NB4 (cell line): Measurements from ENCODE around the gene RBM38.

Experiments used
- DNase-seq: peaks from one replicate; pipeline ENCODE4 v3.0.0; 2010; ENCODE audit warnings: low read depth
- H3K4me3 ChIP-seq: one replicate; pipeline ENCODE4 v1.5.1; 2011; ENCODE audit warnings: mild to moderate bottlenecking, low read depth, low read length, moderate library complexity
- CTCF ChIP-seq: IDR thresholded peaks from one replicate; pipeline ENCODE4 v1.5.1; 2012; ENCODE audit warnings: low read depth, low read length
- MYC ChIP-seq: IDR thresholded peaks from 2 replicates; pipeline ENCODE4 v1.6.1; 2011; ENCODE audit warnings: low read depth, low read length
- POLR2A ChIP-seq: IDR thresholded peaks from 2 replicates; pipeline ENCODE4 v1.6.1; 2011; ENCODE audit warnings: mild to moderate bottlenecking; ENCODE audit not compliant: insufficient read length; ENCODE audit errors: extremely low read depth
- TF ChIP-seq, protein P1 (sequence below): IDR thresholded peaks from 2 replicates; pipeline ENCODE4 v1.6.1; 2011; ENCODE audit warnings: low read depth, low read length

RBM38 gene

GRCh38 chr20:57403216-57403615 lies 12.0 kb downstream of the RBM38 start:
- H3K4me3 ChIP-seq: no peak overlapping the region
- DNase-seq: peak; percentile 42
- TF ChIP-seq POLR2A: no peak
- TF ChIP-seq CTCF: no peak
- no peak for TF ChIP-seq MYC
- TF ChIP-seq, protein P1, sequence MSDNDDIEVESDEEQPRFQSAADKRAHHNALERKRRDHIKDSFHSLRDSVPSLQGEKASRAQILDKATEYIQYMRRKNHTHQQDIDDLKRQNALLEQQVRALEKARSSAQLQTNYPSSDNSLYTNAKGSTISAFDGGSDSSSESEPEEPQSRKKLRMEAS: no peak

DNA sequence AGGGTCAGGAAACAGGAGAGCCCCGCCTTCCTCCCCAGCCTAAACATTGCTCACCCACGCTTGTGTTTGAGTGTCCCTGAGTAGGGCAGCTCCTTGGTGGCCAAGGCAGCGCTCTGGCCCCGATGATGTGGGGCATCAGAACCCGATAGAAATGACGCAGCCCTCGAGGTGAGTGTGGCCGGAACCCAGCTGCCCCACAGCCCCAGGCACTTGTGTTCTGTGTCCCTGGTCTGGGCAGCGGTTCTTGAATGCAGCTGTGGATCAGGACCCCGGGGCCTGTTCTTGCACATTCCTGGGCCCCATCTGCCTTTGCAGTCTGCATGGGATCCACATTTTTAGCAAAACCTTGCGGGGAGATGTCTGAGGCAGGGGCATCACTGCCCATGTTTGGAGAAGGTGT lies 12.8 kb downstream of the RBM38 start:
- TF ChIP-seq MYC: no peak
- TF ChIP-seq, protein P1: no peak

GRCh38 chr20:57404419-57405072 lies 13.3 kb downstream of the RBM38 start:
- H3K4me3 ChIP-seq: no peak overlapping the region
- DNase-seq: no peak
- no peak for TF ChIP-seq MYC
- TF ChIP-seq, protein P1: no peak
- TF ChIP-seq POLR2A: no peak
- TF ChIP-seq CTCF: no peak

More for the DNA sequence above, 12.8 kb downstream of the RBM38 start:
- no peak overlapping the region for H3K4me3 ChIP-seq
- no peak for DNase-seq

GRCh38 chr20:57405236-57406016 lies 14.2 kb downstream of the RBM38 start:
- TF ChIP-seq, protein P1: no peak
- no peak for TF ChIP-seq MYC
- no peak for TF ChIP-seq CTCF
- TF ChIP-seq POLR2A: no peak
- DNase-seq: no peak
- no peak overlapping the region for H3K4me3 ChIP-seq

DNA sequence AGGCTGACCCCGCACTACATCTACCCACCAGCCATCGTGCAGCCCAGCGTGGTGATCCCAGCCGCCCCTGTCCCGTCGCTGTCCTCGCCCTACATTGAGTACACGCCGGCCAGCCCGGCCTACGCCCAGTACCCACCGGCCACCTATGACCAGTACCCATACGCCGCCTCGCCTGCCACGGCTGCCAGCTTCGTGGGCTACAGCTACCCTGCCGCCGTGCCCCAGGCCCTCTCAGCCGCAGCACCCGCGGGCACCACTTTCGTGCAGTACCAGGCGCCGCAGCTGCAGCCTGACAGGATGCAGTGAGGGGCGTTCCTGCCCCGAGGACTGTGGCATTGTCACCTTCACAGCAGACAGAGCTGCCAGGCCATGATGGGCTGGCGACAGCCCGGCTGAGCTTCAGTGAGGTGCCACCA lies 16.4 kb downstream of the RBM38 start:
- no peak for DNase-seq
- TF ChIP-seq POLR2A (no peak), CTCF (no peak), MYC (no peak)
- TF ChIP-seq, protein P1: no peak
- H3K4me3 ChIP-seq: no peak overlapping the region

DNA sequence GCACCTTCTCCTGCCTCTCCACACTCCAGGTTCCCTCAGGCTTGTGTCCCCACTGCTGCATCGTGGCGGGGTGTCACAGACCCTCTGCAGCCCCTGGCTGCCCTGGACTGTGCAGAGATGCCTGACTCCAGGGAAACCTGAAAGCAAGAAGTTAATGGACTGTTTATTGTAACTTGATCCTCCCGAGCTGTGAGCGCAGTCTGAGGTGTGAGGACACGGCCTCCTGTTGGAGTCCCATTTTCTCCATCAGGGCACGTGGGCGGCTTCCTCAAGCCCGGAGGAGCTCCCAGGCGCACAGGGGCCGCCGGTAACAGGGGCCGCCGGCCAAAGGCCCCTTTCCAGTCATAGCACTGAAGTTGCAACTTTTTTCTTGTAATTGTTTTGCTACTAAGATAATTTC lies 16.9 kb downstream of the RBM38 start:
- DNase-seq: no peak
- no peak overlapping the region for H3K4me3 ChIP-seq
- TF ChIP-seq POLR2A (no peak), MYC (no peak), CTCF (no peak)
- TF ChIP-seq, protein P1: no peak
